GM19395 (cell line): ENCODE measurements around the gene FTSJ1.

Source experiments
- ATAC-seq: cut with Tn5 transposase; IDR thresholded peaks from one replicate; pipeline ENCODE4 v1.9.1; 2021; ENCODE audit warnings: mild to moderate bottlenecking, moderate library complexity; ENCODE audit not compliant: unreplicated experiment

Gene FTSJ1

GRCh38 chrX:48470110-48470832 is 5.7 kb upstream of the FTSJ1 start, which contains the start of gene SLC38A5:
SLC38A5 (minus strand) TSS chrX:48470260; CDS start chrX:48467924, 2,336 bp downstream.
- no peak for ATAC-seq

GRCh38 chrX:48470833-48471118 is 5.2 kb upstream of the FTSJ1 start:
- no peak for ATAC-seq

- ATAC-seq: no peak
Observed at GRCh38 chrX:48471504-48471903, 4.5 kb upstream of the FTSJ1 start.

GRCh38 chrX:48472225-48472624 is 3.8 kb upstream of the FTSJ1 start:
- no peak for ATAC-seq

- no peak for ATAC-seq
Observed at GRCh38 chrX:48472851-48473703, 2.9 kb upstream of the FTSJ1 start.

GRCh38 chrX:48473704-48473990 is 2.4 kb upstream of the FTSJ1 start:
- no peak for ATAC-seq

- ATAC-seq: no peak
Observed at GRCh38 chrX:48474127-48474526, 1.9 kb upstream of the FTSJ1 start.

- no peak for ATAC-seq
Observed at GRCh38 chrX:48474581-48474980, 1.4 kb upstream of the FTSJ1 start.

- ATAC-seq: no peak
Observed at GRCh38 chrX:48475296-48475695, 703 bp upstream of the FTSJ1 start.

GRCh38 chrX:48476919-48477318 is 920 bp downstream of the FTSJ1 start:
- ATAC-seq: no peak

- ATAC-seq: no peak
Observed at GRCh38 chrX:48477960-48478755, 2.2 kb downstream of the FTSJ1 start.

GRCh38 chrX:48478806-48479205 is 2.8 kb downstream of the FTSJ1 start:
- no peak for ATAC-seq

- ATAC-seq: no peak
Observed at GRCh38 chrX:48480142-48480541, 4.1 kb downstream of the FTSJ1 start.

GRCh38 chrX:48480583-48480982 is 4.6 kb downstream of the FTSJ1 start:
- ATAC-seq: no peak

- no peak for ATAC-seq
Observed at GRCh38 chrX:48482526-48482925, 6.5 kb downstream of the FTSJ1 start.

GRCh38 chrX:48487362-48487798 is 11.4 kb downstream of the FTSJ1 start:
- no peak for ATAC-seq

GRCh38 chrX:48488034-48488433 is 12.0 kb downstream of the FTSJ1 start:
- ATAC-seq: no peak

- ATAC-seq: no peak
Observed at GRCh38 chrX:48489296-48489695, 13.3 kb downstream of the FTSJ1 start.

GRCh38 chrX:48489892-48490291 is 13.9 kb downstream of the FTSJ1 start:
- no peak for ATAC-seq

- no peak for ATAC-seq
Observed at GRCh38 chrX:48490661-48491060, 14.7 kb downstream of the FTSJ1 start.

- ATAC-seq: no peak
Observed at GRCh38 chrX:48491809-48492208, 15.8 kb downstream of the FTSJ1 start.
